Retinal pigment epithelial cell (primary cell): ENCODE results near the gene AGAP3.

Experiments
- DNase-seq: peaks from one replicate; pipeline ENCODE4 v3.0.0-alpha.2; 2010; ENCODE audit warnings: low read depth
- H3K4me3 ChIP-seq: 2 replicates; pipeline ENCODE4 v1.5.1; 2011; ENCODE audit warnings: mild to moderate bottlenecking, low read length, control low read depth, moderate library complexity
- TF ChIP-seq, protein P1 (sequence below): conservative IDR thresholded peaks from 2 replicates; pipeline ENCODE4 v1.5.1; 2011; ENCODE audit warnings: low read depth, low read length, control low read depth, inconsistent platforms

The AGAP3 gene

DNA sequence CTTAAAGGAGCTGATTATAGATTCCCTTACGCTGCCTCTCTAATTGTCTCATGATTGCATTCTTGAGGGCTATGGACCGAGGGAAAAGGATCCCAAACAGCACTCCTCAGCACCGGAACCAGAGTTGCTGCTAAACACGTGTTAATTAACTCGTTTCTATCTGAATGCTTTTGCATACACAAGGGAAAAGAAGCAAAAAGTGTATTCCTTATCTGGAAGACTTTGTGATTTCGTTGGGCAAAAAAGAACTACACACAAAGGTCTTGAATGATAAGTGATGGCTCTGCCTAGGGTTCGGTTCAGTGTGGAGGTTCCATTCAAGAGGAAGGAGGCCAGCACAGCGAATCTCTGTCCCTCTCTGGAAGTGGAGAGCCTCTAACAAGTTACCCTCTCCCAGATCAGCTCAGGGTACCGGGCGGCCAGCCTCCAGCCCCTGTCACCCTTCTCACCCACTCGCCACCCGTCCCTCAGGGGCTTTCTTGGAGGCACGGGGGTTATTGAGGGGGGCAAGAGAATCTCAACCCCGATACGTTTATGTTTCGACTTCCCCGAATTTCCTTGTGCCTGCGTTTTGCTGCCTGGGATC is 27.4 kb upstream of the AGAP3 start:
- no peak for DNase-seq
- TF ChIP-seq, protein P1, sequence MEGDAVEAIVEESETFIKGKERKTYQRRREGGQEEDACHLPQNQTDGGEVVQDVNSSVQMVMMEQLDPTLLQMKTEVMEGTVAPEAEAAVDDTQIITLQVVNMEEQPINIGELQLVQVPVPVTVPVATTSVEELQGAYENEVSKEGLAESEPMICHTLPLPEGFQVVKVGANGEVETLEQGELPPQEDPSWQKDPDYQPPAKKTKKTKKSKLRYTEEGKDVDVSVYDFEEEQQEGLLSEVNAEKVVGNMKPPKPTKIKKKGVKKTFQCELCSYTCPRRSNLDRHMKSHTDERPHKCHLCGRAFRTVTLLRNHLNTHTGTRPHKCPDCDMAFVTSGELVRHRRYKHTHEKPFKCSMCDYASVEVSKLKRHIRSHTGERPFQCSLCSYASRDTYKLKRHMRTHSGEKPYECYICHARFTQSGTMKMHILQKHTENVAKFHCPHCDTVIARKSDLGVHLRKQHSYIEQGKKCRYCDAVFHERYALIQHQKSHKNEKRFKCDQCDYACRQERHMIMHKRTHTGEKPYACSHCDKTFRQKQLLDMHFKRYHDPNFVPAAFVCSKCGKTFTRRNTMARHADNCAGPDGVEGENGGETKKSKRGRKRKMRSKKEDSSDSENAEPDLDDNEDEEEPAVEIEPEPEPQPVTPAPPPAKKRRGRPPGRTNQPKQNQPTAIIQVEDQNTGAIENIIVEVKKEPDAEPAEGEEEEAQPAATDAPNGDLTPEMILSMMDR = no peak
- peak overlapping the region; percentile 80 for H3K4me3 ChIP-seq

DNA sequence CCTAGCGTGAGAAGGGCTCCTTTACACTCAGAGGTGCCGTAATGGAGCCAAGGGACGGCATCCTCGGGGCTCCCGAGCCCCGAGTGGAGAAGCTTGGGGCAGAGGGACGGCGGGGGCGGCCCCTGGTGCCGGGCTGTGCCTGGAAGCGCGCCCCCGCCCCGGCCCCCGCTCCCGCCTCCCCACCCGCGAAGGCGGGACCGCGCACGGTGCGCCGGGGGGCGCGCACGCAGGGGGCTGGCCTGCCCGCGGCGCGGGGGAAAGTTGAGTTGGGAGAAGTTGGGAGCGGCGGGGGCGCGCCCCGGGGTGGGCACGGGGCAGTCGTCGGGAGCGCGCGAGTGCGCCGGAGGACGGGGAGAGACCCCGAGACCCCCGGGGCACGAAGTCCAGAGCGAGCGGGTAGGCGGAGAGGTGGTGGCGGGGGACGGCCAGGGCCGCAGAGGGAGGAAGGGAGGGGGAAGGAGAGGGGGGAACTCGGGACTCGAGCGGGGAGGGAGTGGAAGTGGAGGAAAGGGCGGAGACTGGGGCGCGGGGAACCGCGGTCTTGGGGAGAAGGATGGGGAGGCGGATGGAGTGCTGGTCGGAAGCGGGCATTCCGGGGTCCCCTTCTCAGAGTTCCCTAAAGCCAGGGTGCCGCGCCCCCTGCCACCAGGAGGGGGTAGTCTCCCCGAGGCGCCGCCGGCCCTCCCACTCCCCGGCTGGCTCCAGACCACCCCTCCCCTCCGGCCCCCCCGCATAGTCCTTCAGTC is 26.7 kb upstream of the AGAP3 start, which contains the start of gene SLC4A2:
SLC4A2 (plus strand) TSS at position 223 of the 746 bp plus-strand sequence. CDS start 2,399 bp downstream, outside the sequence.
- DNase-seq = no peak
- peak within 1 kb of the TSS; percentile 83 for H3K4me3 ChIP-seq
- TF ChIP-seq, protein P1 = peak; percentile 53

DNA sequence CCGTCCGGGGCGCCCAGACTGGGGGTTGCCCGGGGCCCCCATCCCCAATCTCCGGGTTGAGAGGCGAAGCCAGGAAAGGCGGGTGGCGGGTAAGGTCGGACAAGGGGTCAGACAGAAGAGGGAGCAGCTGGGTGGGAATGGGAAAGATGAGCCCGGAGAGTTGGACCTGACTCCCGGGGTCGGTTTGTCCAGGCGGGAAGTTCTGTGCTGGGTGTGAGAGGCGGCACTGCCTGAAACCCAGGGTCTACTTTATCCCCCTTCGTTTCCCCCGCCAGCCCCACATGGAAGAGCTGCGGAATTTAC is 26.2 kb upstream of the AGAP3 start:
- DNase-seq = no peak
- H3K4me3 ChIP-seq = peak overlapping the region; percentile 83
- TF ChIP-seq, protein P1 = no peak

DNA sequence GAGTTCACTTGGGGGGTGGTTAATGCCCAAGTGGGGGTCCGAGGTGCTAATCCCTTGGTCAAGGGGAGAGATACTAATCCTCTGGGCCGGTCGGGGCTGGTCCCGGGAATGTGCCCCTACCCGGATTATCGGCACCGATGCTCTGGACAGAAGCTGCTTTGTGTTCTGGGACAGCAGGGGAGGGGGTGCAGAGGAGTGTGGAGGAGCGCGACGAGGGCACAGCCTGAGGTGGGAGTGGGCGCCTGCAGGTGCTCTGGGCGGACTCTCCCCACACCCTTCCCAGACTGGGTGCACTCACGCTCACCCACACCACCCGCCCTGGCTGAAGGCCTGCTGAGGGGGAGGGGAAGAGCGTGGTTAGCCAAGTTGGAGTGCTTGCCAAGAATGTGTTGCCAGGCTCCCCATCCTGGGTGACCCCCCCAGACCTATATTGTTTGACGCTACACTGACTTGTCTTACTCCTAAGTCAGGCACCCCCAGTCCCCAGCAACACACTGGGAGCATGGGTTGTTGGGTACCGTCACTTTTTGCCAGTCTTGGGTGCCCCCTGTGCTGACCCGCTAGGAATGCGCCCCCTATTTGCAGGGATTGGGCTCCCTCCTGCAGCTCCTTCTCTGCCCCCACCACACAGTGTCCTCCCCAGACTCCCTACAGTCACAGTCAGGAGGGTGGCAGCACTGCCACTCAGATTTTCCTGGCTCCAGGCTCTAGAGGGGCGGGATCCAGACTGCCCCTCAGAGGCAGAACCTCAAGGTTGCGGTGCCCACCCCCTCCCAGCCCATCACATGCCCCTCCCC is 25.7 kb upstream of the AGAP3 start:
- peak; percentile 79 for DNase-seq
- TF ChIP-seq, protein P1 = peak; percentile 45

DNA sequence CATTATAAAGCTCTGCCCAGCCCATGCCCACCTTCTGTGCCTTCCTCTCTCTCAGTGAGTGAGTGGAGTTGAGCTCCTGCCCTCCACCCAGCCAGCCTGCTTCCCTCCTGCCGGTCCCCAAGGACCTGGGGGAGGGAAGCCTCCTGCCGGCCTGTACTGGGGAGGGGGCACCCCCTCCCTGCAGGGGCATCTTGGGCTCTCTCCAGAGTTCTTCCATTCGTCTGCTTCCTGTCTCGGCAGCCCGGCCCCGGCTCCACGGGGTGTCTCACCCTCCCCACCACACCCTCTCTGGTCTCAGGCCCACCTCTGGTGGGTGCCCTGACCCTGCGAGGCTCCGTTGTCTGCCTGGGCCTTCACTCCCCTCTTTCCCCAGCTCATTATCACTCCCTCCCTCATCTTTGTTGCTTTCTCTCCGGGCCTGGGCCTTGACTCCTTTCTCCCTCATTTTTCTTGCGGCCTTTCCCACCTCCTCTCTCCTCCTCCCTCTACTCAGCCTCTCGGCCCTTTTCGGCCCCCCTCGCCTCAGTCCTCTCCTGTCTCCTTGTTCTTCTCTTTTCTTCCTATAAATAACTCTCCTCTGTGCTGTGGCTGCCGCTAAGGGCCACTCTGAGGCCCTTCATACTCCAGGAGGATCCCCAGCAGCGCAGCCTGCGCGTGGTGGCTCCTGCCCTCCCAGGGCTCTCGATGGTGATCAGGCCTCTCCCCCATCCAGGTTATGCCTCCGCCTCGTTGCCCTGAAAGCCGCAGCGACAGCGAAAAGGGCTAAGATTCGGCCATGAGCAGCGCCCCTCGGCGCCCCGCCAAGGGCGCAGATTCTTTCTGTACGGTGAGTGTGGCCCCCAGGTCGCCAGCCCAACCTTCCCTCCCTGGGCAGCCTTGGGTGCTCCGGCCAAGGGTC is 24.8 kb upstream of the AGAP3 start:
- DNase-seq = no peak
- H3K4me3 ChIP-seq = peak overlapping the region; percentile 83
- TF ChIP-seq, protein P1 = no peak

More for the DNA sequence above, 25.7 kb upstream of the AGAP3 start:
- peak overlapping the region; percentile 83 for H3K4me3 ChIP-seq

DNA sequence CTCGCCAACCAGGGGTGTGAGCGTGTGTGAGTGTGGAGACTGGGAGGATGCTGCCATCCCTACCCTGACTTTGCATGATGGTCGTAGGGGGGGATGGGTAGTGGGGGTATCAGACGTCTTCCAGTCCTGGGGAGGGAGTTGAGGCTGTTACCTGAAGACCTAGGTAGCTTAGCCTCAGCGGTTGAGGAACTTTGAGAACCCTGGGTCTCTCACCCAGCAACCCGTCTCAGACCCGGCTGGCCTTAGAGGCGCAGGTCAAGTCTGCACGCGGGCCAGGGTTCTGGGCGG is 24.2 kb upstream of the AGAP3 start:
- TF ChIP-seq, protein P1 = no peak
- no peak for DNase-seq
- H3K4me3 ChIP-seq = peak overlapping the region; percentile 83
